OCI-LY7 (cell line): ENCODE results near the gene RPL12.

Source experiments
- CTCF ChIP-seq: fragments of 200-600 bp; sonication (generic); conservative IDR thresholded peaks from 2 replicates; pipeline ENCODE4 v1.5.1; 2014; ENCODE audit warnings: mild to moderate bottlenecking, antibody characterized with exemption, low read length, moderate library complexity, mixed read lengths
- EZH2phosphoT487 ChIP-seq: fragments of 200-600 bp; sonication (generic); IDR thresholded peaks from 2 replicates; pipeline ENCODE4 v1.6.1; 2018; ENCODE audit warnings: low read depth, borderline replicate concordance, mild to moderate bottlenecking, mixed run types, antibody characterized with exemption, low read length, moderate library complexity, mixed read lengths

- no peak; the same call in 1 of the 2 replicates for TF ChIP-seq CTCF
- TF ChIP-seq EZH2phosphoT487: no peak
Observed at GRCh38 chr9:127451858-127452656, 851 bp upstream of the RPL12 start.
